GM21515 (cell line): ENCODE results near the gene PSMD9.
"Not testable (repeated sequence)": the region's sequence is repeated elsewhere in the genome, so short reads cannot be mapped to it uniquely, and the experiment has no call there.

Experiments
- ATAC-seq: cut with Tn5 transposase; IDR thresholded peaks from one replicate; pipeline ENCODE4 v1.9.1; 2021; ENCODE audit not compliant: unreplicated experiment

The PSMD9 gene

DNA sequence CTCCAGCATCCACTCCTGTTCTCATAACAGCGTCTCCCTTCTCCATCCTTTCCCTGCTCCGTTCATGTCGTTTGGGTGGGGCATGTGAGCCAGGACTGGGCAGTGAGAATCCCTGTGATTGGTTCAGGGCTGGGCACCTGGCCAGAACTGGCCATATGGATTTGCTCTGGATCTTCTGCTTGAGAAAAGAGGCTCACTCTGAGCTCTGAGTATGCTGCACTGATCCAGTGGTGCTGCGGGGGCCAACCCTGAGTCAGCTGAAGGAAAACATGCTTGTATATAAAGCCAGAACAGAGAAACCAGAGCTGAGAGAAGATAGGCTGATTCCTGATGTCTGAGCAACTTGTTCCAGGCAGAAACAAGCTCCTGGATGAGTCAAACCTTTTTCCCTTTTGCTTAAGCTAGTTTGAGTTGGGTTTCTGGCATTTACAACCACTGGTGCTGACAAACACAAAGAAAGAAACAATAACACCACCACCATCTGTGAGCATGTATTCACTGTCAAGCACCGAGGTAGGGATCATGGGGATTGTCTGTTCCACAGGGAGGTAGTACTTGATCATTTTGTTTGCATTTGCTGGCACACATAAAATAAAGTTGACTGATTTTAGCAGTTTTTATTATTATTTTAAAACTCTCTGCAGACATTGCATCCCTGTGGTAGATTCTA is 15.9 kb upstream of the PSMD9 start:
- ATAC-seq, result no peak

DNA sequence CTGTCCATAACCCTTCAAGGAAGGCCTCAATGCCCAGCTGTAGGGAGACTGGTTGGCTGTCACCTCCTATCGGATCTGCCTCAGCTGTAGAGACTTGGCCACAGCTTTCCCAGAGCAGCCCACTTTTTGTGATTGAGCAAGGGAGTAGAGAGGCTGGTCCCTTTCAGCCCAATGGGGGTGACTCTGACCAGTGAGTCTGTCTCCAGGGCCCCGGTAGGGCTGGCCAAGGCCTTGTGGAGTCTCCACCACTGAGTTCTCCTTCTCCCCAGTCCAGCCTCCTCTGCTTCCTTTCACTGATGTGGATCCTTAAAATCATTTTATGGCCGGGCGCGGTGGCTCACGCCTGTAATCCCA is 15.4 kb upstream of the PSMD9 start:
- ATAC-seq, result no peak

DNA sequence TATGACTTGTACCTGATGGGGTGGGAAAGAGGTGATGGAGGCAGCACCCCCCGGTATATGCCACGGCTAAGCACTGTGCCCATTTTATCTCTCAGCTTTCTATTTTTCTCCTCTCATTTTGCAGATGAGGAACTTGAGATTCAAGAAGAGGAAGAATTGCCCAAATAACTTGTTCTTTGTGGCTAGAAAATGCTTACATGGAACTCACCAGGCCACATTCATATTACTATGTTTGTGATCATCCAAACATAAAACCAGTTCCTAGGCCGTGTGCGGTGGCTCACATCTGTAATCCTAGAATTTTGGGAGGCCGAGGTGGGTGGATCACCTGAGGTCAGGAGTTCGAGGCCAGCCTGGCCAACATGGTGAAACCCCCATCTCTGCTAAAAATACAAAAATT is 14.5 kb upstream of the PSMD9 start:
- ATAC-seq, result no peak

DNA sequence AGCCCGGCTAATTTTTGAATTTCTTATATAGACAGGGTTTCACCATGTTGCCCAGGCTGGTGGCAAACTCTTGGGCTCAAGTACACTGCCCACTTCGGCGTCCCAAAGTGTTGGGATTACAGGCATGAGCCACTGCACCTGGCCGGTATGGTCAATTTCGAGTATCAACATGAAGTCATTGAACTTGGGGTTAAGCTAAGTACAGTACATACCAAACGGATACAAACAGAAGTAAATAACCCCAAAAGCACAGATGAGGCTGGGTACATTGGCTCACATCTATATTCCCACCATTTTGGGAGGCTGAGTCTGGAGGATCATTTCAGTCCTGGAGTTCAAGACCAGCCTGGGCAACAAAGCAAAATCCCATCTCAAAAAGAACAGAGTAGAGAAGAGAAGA is 13.0 kb upstream of the PSMD9 start:
- no peak for ATAC-seq

DNA sequence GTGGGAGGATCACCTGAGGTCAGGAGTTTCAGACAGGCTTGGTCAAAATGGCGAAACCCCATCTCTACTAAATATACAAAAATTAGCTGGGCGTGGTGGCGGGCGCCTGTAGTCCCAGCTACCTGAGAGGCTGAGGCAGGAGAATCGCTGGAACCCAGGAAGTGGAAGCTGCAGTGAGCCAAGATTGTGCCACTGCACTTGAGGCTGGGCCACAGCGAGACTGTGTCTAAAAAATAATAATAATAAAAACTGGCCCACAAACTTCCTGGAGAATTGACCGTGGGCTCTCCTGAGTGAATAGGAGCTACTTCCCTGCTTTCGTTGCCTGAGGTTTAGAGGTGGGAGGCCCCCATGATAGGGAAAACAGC is 12.5 kb upstream of the PSMD9 start:
- not testable (repeated sequence) for ATAC-seq

DNA sequence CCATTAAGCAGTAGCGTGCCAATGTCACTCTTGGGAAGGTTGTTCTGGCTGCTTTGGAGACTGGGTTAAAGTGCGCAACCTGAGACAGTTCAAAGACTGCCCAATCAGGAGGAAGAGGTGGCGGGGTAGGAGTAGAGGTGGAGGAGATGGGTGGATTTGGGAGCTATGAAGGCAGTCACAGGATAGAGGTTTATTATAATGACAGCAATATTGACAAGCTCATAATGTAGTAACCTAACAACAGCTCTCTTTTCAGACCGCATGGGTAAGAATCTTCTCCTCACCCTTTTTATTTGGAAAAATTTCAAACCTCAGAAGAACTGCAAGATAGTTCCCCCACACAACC is 5.3 kb upstream of the PSMD9 start:
- ATAC-seq, result no peak

DNA sequence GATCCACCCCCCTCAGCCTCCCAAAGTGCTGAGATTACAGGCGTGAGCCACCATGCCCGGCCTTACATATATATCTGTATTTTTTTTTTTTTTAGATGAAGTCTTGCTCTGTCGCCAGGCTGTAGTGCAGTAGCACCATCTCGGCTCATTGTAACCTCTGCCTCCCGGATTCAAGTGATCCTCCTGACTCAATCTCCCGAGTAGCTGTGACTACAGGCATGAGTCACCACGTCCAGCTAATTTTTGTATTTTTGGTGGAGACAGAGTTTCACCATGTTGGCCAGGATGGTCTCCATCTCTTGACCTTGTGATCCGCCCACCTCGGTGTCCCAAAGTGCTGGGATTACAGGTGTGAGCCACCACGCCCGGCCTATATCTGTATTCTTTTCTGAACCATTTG is 3.5 kb upstream of the PSMD9 start:
- not testable (repeated sequence) for ATAC-seq

DNA sequence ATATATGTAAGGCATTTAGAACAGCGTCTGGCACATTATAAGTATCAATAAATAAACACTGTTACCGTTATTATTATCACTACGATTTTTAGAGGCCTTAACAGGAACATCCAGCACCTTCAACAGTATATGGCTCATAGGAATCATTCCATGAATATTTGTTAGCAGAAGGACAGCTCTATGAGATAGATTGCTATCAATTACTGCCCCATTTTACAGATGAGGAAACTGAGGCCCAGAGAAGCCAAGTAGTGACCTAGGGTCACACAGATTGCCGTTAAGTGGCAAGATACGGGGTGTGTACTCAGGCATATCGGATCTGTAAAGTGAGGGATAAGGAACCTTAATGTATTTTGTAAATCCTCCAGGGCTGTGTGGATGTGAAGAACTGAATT is 510 bp upstream of the PSMD9 start:
- no peak for ATAC-seq

DNA sequence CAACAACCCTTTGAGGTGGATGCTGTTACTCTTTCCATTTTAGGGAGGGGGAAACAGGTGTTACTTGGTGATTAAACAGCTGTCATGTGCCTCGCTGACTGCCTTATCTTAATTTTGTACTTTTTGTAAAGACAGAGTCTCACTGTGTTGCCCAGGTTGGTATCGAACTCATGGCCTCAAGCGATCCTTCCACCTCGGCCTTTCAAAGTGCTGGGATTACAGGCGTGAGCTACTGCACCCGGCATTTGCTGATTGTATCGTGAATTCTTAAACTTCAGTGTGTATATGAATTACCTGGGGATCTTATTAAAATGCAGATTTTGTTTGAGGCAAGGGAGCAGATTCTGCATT is 659 bp downstream of the PSMD9 start:
- ATAC-seq, result no peak

DNA sequence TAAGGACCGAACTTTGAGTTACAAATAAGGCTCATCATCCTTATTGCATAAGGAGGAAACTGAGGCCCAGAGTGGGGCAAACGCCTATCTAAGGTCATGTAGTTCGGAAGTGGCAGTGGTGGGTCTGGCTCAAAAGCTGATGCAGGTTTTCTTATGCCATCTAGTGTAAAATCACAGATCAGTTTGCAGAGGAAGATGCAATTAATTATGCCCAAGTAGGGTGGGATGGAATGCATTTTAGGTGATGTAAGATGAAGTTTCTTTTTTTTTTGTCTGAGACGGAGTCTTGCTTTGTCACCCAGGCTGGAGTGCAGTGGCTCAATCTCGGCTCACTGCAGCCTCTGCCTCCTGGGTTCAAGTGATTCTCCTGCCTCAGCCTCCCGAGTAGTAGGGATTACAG is 1.1 kb downstream of the PSMD9 start:
- ATAC-seq, result not testable (repeated sequence)

DNA sequence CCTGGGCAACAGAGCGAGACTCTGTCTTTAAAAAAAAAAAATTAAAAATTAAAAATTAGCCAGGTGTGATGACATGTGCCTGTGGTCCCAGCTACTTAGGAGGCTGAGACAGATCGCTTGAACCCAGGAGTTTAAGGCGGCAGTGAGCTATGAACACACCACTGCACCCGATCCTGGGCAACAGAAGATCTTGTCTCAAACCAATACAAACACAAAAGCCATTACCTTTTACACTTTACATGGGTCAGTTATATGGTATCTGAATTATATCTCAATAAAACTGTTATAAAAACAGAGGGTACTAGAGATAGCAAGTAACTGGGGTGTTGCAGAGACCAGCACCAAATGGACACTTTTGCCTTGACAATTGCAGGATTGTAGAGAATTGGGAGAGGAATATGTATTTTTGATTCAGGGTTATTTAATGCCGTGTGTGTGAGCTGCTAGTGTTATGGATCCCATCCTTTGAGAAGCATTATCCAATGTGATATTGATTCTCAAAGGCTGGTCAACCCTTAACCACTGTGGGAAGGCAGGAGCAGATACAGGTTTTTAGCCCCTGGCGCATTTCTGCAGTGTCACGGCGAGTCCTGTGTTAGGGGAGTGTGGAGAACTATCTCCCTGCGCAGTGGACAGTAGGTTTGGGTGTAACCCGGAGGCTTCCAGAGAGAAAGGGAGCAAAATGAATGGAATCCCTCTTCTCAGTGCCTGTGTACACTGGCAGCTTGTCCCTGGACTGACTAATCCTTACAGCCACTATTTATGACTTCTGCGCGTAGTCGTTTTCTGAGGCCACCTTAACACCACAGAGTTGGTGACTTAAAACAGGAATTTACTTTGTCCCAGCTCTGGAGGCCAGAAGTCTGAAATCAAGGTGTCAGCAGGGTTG is 4.3 kb downstream of the PSMD9 start:
- no peak for ATAC-seq

DNA sequence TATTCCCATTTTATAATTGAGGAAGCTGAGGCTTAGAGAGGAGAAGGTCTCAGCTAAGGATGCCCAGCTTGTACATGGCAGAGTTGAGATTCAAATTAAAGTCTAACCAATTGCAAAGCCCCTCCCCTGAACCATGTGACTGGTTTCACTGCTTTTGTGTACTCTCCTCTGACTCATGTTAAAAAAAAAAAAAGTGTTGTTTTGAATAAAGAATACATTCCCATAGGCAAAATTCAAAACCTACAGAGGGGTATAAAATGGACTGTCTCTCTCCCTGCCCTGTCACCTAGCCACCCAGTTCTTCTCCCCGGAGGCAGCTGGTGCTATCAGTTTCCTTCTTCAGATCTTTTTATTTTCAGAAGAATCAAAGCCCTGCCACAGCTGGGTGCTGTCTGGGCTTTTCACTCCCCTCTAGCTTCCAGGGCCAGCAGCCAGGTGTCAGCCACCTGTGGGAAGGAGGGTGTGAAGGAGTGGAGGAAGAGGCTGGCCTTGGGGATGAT is 5.4 kb downstream of the PSMD9 start:
- ATAC-seq, result no peak

DNA sequence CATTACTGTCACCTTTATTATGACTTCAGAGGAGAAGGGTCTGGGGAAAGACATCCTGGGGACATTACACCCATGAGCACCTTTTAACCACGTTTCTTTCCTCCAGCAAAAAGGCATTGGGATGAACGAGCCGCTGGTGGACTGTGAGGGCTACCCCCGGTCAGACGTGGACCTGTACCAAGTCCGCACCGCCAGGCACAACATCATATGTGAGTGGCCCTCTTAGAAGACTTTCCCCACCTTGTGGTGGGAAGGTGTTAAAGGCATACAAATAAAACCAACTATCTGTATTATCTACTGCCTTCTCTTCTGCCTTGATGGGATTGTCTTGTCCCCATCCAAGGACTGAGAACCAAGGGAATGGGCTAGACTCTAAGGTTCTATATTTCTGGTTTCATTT is 6.0 kb downstream of the PSMD9 start:
- no peak for ATAC-seq

DNA sequence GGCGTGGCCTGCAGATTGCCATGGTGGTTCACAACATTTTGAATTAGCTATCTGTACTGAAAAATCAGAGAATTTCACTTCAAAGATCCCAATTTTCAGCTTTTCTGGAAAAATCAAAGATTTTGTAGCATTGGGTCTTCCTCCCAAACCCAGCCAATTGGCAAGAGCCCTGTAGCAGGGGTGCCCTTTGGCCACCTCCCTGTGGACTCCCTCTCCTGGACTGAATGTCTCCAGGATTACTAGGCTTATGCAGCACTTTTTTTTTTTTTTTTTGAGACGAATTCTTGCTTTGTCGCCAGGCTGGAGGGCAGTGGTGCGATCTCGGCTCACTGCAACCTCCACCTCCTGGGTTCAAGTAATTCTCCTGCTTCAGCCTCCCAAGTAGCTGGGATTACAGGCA is 9.7 kb downstream of the PSMD9 start:
- ATAC-seq, result no peak

DNA sequence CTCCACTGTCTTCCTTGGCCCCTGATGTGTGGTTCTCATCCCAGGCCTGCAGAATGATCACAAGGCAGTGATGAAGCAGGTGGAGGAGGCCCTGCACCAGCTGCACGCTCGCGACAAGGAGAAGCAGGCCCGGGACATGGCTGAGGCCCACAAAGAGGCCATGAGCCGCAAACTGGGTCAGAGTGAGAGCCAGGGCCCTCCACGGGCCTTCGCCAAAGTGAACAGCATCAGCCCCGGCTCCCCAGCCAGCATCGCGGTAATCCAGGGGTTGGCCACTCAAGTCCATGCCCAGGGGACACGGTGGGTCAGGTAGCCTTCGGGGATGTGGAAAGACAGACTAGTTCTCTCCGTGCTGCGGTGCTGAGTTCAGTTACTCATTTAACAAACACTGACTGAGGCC is 11.0 kb downstream of the PSMD9 start:
- no peak for ATAC-seq

DNA sequence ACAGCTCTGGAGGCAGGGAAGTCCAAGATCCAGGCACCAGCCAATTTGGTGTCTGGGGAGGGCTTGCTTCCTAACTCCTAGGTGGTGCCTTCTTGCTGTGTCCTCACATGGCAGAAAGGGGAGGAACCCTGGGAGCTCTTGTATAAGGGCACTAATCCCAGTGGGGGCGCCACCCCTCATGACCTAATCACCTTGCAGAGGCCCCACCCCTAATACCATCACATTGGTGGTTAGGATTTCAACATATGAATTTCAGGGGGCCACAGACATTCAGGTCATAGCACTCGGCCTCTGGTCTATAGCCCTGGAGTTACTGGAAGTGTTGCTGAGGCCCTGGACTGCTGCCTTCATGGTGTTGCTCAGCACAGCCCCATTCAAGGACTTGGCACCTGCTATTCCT is 14.6 kb downstream of the PSMD9 start:
- ATAC-seq, result no peak

DNA sequence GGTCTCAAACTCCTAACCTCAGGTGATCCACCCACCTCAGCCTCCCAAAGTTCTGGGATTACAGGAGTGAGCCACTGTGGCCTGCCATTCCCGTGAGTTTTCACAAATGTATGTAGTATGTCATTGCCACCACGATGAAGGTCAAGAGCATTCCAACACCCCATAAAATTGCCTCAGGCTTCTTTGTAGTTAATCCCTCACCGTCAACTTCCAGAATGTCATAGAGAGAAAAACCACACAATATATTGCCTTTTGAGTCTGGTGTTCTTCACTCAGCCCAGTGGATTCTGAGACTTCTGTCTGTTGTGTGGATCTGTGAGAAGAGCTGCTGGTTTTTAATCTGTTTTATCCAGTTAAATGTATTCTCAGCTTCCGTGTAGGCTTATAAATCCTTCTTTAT is 17.2 kb downstream of the PSMD9 start:
- no peak for ATAC-seq

DNA sequence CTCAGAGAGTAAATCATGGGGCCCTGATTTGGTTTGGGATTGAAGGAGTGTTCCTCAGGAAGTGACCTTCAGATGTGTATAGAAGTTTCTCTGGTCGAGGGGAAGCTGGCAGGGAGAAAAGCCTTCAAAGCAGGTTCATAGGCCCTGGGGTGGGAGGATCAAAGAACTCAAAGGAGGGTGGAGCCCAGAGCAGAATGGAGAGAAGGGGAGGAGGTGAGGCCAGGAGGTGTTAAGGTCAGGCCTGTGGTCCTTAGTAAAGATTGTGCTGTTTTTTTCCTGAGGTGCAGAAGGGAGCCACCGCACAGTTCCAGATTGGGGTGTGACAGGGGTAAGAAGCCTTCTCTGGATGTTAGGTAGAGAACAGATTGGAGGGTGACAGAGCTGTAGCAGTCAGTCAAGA is 20.1 kb downstream of the PSMD9 start:
- ATAC-seq, result no peak

DNA sequence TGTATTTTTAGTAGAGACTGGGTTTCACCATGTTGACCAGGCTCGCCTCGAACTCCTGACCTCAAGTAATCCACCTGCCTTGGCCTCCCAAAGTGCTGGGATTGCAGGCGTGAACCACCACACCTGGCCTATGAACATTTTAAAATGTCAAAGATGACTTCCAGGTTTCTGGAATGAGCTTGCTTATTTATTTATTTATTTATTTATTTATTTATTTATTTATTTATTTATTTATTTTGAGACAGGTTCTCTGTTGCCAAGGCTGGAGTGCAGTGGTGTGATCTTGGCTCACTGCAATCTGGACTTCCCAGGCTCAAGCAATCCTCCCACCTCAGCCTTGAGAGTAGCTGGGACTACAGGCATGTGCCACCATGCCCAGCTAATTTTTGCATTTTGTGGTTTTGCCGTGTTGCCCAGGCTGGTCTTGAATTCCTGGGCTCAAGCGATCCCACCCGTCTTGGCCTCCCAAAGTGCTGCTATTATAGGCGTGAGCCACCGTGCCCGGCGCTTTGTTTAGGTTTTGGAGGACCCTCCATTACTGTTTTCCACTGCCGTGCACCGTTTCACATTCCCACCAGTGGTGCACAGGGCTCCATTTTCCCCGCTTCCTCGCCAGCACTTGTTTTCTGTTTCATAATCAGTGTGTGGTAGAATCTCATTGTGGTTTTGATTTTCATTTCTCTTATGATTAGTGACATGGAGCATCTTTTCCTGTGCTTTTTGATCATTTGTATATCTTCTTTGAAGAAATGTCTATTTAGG is 23.4 kb downstream of the PSMD9 start:
- ATAC-seq, result no peak

DNA sequence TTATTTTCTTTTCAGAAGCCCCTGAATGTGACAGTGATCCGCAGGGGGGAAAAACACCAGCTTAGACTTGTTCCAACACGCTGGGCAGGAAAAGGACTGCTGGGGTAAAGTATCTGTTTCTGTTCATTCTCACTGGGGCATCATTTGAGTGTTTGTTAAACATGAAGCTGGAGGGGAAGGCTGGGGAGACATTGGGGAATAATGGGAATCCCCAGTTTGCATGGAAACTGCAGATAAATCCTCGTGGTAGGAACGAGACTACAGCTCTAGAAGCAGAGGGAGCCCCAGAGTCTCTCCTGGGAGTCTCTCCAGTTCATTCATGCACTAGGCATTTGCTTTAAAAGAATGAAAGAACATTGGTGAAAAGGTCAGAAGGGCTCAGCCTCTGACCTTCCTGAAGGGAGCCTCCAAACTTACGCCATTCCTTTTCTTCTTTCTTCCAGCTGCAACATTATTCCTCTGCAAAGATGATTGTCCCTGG is 27.3 kb downstream of the PSMD9 start:
- no peak for ATAC-seq

DNA sequence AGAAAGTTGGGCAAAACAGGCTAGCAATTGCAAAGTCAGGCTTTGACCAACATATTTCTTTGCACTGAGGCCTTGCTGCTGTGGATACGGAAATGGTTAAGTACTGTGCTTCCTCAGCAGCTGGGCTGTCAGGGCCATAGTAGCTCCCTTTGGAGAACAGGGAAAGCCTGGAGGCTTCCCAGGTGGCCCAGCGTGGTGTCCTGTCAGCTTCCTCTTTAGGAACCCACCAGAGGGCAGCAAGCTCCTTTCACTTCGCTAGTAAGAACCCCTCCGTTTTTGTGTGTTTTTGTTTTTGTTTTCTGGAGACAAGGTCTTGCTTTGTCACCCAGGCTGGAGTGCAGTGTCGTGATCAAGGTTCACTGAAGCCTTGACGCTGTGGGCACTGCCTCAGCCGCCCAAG is 28.1 kb downstream of the PSMD9 start:
- ATAC-seq, result no peak
